NCI-H2107 (cell line): ENCODE results near the gene COL18A1.

Experiments
- DNase-seq: peaks from one replicate; lab custom pipeline; 2025; lab: John Stamatoyannopoulos, UW

COL18A1 gene

GRCh38 chr21:45536301-45537081, 131.5 kb downstream of the COL18A1 start:
- DNase-seq, result no peak

GRCh38 chr21:45537111-45537745, 132.3 kb downstream of the COL18A1 start:
- DNase-seq, result no peak

- DNase-seq, result no peak
These were observed 132.9 kb downstream of the COL18A1 start for GRCh38 chr21:45537746-45538291.

- no peak for DNase-seq
These were observed 133.5 kb downstream of the COL18A1 start for GRCh38 chr21:45538381-45539045.

GRCh38 chr21:45539046-45539795, 134.3 kb downstream of the COL18A1 start:
- no peak for DNase-seq

GRCh38 chr21:45539796-45540600, 135.0 kb downstream of the COL18A1 start:
- DNase-seq, result no peak

- no peak for DNase-seq
These were observed 135.6 kb downstream of the COL18A1 start for GRCh38 chr21:45540601-45540970.

GRCh38 chr21:45541221-45542039, 136.5 kb downstream of the COL18A1 start:
- peak; percentile 10 for DNase-seq

GRCh38 chr21:45542242-45542666, 137.3 kb downstream of the COL18A1 start, which contains the start of gene SLC19A1:
TSS of gene SLC19A1 (minus strand) at chr21:45542440. CDS start at chr21:45537959, 4,481 bp downstream.
- DNase-seq, result peak; percentile 59

- DNase-seq, result no peak
These were observed 137.9 kb downstream of the COL18A1 start for GRCh38 chr21:45542667-45543370.

- DNase-seq, result no peak
These were observed 138.4 kb downstream of the COL18A1 start for GRCh38 chr21:45543371-45543709.

- no peak for DNase-seq
These were observed 138.9 kb downstream of the COL18A1 start for GRCh38 chr21:45543710-45544448.

GRCh38 chr21:45544449-45545235, 139.7 kb downstream of the COL18A1 start:
- no peak for DNase-seq

GRCh38 chr21:45545236-45545570, 140.2 kb downstream of the COL18A1 start:
- DNase-seq, result no peak

GRCh38 chr21:45545691-45546531, 140.9 kb downstream of the COL18A1 start:
- DNase-seq, result no peak

GRCh38 chr21:45546636-45547544, 141.9 kb downstream of the COL18A1 start:
- no peak for DNase-seq
